Fibroblast of lung (primary cell): Measurements from ENCODE around the gene SLC6A19.

Source experiments
- EZH2 ChIP-seq: IDR thresholded peaks from 2 replicates; pipeline ENCODE4 v1.5.1; 2012; ENCODE audit warnings: low read length, control low read depth, mild to moderate bottlenecking; ENCODE audit errors: missing control alignments
- TF ChIP-seq, protein P1 (sequence below), 2 donors: IDR thresholded peaks in 1 of 2; conservative IDR thresholded peaks in 1 of 2; 1 replicate in 1 of 2; 2 replicates in 1 of 2; pipeline ENCODE4 v1.5.1; 2011 to 2012; ENCODE audit warnings: low read length in 2 of 2, control low read depth in 1 of 2, inconsistent platforms in 1 of 2, low read depth in 1 of 2, mild to moderate bottlenecking in 1 of 2

DNA sequence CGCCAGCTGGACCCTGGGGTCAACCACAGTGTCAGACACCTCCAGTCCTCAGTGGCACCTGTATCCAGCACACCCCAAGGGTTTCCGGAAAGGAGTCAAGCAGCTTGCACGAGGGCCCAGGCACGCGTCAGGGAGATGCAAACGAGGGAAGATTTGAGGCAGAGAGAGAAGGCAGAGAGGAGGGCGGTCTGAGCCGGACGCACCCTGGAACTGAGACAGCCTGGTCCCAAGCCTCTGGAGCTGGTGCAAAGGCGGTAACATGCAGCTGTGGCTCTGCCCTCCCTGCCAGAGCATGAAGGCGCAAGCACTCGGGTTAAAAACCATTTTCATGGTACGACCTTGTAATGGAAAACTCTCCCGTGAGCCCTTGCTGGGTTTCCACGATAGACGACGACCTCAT, 56.0 kb downstream of the SLC6A19 start:
- TF ChIP-seq EZH2 = no peak
- TF ChIP-seq, protein P1, sequence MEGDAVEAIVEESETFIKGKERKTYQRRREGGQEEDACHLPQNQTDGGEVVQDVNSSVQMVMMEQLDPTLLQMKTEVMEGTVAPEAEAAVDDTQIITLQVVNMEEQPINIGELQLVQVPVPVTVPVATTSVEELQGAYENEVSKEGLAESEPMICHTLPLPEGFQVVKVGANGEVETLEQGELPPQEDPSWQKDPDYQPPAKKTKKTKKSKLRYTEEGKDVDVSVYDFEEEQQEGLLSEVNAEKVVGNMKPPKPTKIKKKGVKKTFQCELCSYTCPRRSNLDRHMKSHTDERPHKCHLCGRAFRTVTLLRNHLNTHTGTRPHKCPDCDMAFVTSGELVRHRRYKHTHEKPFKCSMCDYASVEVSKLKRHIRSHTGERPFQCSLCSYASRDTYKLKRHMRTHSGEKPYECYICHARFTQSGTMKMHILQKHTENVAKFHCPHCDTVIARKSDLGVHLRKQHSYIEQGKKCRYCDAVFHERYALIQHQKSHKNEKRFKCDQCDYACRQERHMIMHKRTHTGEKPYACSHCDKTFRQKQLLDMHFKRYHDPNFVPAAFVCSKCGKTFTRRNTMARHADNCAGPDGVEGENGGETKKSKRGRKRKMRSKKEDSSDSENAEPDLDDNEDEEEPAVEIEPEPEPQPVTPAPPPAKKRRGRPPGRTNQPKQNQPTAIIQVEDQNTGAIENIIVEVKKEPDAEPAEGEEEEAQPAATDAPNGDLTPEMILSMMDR (conservative IDR thresholded peaks at IDR 0.05 in 1 of 2, IDR thresholded peaks at IDR 0.05 in 1 of 2; ENCODE audit: low read depth in 1 of 2, low read length in 2 of 2) = no peak
